ENCODE results near the gene FPGT.
"Not testable (repeated sequence)": the region's sequence is repeated elsewhere in the genome, so short reads cannot be mapped to it uniquely, and the experiment has no call there.

The FPGT gene

DNA sequence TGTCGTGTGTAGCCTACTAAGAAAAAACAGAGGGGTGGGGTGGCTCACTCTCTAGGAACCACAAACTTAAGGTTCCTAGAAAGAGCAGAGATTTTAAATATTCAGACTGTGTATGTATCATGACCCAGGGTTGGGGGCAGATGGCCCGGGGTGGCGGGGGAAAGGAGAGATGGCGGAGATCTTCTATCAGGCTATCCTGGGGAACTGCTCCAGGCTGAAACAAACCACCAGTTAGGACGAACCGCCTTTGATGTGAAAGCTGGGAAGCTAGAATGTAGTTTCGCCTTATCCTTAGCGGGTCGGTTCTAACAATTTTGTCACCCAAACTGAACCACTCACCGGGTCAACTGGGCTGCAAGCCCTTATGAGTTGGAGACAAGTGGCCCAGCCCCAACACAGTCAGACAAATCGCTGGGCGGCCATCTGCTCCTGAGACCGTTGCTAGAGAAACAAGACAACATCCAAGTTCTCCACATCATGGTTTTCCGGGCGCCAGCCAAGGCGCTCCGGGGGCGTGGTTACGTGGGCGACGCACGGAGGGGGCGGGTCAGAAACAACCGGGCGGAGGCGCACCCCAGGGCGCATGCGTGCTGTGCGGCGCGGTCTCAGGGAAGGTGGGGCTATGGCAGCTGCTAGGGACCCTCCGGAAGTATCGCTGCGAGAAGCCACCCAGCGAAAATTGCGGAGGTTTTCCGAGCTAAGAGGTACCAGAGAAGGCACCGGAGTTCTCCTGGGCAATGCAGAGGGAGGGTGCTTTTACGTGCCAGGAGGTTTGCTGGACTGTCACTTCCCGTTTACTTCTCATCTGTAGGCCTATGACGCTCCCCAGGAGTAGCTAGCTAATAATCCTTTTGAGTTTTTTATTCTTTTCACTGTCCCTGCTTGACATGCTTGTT is at the start of gene FPGT, which contains the start of gene LRRIQ3:
FPGT (plus strand) TSS at position 586 of the 896 bp plus-strand sequence; CDS start at position 623, 37 bp downstream.
LRRIQ3 (minus strand) TSS at position 520 of the 896 bp plus-strand sequence. CDS start 14,492 bp downstream, outside the sequence.
- in situ Hi-C loops (cut with MboI; ENCODE audit: low pct_unique_long_range_greater_than_20kb, low sequenced_read_pairs): no loop called here

DNA sequence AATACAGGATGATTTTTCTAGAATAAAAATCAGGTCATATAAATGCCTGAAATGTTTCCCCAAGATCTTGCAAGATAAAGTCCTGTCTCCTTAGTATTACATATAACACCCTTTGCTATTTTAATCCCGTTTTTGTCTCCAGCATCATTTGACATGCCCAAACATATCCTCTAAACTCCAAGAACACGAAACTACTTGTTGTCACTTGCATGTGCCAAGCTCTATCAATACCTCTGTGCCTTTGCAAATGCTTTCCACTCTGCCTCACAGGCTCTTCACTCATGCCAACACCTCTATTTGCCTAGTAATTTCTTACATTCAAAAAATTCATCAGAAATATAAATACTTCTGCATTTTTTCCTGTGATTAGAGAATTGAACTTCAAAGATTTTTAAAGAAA is 38.0 kb upstream of the FPGT start:
- no peak for DNase-seq
- in situ Hi-C loops (cut with MboI; ENCODE audit: low pct_unique_long_range_greater_than_20kb, low sequenced_read_pairs): no loop called here

More for the DNA sequence above, at the start of gene FPGT, which contains the start of gene LRRIQ3:
- peak; percentile 98 for DNase-seq

DNA sequence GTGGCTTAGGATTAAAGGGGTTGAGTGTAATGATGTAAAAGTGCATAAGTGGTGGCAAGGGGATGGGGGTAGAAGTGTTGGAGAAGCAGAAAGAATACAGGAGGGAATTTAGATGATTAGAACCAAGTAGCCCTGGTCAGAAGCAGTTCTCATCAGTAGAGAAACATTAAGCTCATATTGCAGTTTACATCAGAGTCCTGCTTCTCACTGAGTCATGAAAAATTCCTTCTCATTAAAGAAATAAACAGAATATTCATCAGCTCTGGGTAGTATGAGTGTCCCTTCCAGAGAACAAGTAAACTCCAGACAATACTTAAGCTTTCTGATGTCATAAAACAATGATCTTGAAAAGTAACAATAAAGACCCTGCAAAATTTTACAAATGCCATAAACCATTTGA is 36.5 kb upstream of the FPGT start:
- no peak for DNase-seq
- in situ Hi-C loops (cut with MboI; ENCODE audit: low pct_unique_long_range_greater_than_20kb, low sequenced_read_pairs): no loop called here

DNA sequence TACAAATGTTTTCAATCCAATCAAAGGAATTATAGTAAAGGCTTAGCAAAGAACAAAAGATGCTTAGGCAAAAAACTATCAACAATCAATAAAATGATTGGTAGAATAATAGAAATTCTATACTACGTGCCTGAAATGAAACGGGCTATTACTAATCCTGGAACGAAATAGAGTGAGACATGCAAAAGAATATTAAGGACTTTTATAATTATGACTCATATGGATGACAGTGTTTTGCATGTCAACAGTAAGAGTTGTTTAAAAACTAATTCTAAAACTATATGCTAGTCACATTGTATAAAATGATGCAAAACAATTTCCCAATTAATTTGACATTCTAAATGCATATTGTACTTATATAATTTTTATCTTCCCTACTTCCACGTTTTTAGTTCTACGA is 35.7 kb upstream of the FPGT start:
- no peak for DNase-seq
- in situ Hi-C loops (cut with MboI; ENCODE audit: low pct_unique_long_range_greater_than_20kb, low sequenced_read_pairs): no loop called here

DNA sequence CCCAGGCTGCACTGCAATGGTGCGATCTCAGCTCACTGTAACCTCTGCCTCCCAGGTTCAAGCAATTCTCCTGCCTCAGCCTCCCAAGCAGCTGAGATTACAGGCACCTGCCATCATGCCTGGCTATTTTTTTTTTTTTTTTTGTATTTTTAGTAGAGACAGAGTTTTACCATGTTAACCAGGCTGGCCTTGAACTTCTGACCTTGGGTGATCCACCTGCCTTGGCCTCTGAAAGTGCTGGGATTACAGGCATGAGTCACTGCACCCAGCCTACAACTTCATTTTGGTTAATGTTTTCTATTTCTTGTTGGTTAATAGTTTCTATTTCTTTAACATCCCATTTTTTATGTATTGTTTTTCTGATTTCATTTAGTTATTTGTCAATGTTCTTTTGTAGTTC is 23.6 kb upstream of the FPGT start:
- DNase-seq; in situ Hi-C loops (cut with MboI; ENCODE audit: low pct_unique_long_range_greater_than_20kb, low sequenced_read_pairs): not testable (repeated sequence)

DNA sequence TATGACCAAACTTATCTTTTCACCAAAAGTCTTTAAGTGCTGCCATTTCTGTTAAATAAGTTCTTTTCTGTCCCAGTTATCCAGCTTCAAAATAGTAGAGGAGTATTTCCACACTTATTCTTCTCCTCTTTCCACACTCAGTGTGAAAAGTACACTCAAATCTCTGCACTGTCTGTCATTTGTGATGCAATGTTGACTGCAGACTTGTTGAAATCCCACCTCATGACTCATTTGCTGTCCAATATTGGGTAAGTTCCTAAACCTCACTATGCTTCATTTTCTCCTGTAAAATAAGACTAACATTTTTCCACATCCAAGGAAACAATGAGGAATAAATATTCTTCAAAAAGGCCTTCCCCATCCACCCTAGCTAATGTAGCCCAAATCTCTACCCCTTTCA is 17.6 kb upstream of the FPGT start:
- DNase-seq: no peak
- in situ Hi-C loops (cut with MboI; ENCODE audit: low pct_unique_long_range_greater_than_20kb, low sequenced_read_pairs): no loop called here

DNA sequence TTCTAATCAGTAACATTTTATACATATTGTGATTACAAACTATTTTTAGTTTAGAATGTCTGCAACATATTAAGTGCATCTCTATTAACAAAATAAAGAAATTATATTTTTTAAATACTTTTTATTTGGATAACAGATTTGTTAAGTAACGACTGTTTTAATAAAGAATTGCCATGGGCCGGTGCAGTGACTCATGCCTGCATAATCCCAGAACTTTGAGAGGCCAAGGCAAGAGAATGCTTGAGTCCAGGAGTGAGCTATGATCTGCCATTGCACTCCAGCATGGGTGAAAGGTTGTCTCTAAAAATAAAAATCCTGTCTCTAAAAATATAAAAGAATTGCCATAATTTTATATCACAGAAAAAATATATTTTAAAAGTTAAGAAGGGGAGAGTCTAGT is 4.1 kb upstream of the FPGT start:
- in situ Hi-C loops (cut with MboI; ENCODE audit: low pct_unique_long_range_greater_than_20kb, low sequenced_read_pairs): no loop called here
- no peak for DNase-seq

DNA sequence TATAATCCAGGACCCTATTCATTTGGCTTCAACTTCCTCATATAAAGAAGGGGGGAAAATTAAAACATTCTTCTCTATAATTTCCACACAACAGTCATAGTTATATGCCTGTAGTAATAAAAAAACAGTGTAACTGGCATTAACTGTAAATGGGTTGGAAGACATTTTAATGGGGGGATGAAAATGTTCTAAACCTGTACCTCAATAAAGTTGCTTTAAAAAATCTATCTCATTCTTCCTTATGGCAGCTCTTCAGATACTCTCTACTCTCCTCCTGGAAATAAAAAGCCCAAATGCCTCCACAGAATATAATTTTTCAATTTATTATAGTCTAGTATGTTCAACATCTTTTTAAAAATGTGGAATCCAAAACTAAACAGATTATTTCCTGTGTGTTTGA is 2.7 kb upstream of the FPGT start:
- in situ Hi-C loops (cut with MboI; ENCODE audit: low pct_unique_long_range_greater_than_20kb, low sequenced_read_pairs): no loop called here
- no peak for DNase-seq

DNA sequence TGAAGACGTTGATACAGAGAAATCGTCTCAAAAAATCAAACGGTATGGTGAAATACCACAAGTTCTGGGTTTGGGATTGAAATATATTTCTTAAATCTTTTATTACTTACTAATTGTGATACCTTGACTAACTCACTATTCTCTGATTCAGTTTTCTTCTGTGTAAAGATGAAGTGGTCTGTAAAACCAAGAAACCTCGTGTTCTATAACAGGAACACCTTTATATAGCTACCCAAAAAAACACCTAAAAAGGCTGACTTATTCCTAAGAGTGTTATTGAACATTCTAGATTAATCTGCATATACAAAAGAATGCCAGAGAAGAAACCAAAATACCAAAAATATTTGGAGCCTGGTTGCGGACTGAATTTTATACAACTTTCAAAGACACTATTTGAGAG is 787 bp upstream of the FPGT start:
- in situ Hi-C loops (cut with MboI; ENCODE audit: low pct_unique_long_range_greater_than_20kb, low sequenced_read_pairs): no loop called here
- no peak for DNase-seq

DNA sequence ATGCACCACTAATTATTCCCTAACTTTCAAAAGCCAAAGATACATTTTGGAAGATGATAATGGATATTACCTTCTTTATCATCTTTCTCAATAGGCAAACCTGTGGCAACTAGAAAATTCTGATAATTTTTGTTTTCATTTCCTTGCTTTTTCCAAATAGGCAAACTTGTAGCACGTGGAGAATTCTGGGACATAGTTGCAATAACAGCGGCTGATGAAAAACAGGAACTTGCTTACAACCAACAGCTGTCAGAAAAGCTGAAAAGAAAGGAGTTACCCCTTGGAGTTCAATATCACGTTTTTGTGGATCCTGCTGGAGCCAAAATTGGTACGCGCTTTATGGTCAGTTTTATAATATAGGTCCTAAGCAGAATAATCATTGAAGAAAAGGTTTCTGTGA is 1.5 kb downstream of the FPGT start:
- in situ Hi-C loops (cut with MboI; ENCODE audit: low pct_unique_long_range_greater_than_20kb, low sequenced_read_pairs): no loop called here
- DNase-seq: peak; percentile 58

DNA sequence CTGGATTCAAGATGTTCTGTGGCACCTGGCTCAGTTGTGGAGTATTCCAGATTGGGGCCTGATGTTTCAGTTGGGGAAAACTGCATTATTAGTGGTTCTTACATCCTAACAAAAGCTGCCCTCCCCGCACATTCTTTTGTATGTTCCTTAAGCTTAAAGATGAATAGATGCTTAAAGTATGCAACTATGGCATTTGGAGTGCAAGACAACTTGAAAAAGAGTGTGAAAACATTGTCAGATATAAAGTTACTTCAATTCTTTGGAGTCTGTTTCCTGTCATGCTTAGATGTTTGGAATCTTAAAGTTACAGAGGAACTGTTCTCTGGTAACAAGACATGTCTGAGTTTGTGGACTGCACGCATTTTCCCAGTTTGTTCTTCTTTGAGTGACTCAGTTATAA is 7.2 kb downstream of the FPGT start:
- DNase-seq: no peak
- in situ Hi-C loops (cut with MboI; ENCODE audit: low pct_unique_long_range_greater_than_20kb, low sequenced_read_pairs): no loop called here

DNA sequence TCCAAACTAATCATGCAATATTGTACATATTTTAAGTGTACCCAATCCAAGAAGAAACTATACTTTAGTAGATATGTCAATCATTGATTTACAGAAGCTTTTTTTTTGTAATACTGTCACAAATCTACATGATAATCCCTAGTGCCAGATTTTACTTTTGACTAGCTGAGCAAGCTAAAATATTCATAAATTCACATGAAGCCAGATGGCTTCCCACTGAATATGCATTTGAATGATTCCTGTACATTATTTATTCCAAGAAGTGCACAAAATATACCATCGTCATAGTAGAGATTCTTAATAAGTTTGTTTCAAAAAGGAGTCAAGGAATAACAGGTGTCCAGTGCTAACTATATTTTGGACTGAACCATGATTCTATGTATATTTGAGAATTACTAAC is 17.2 kb downstream of the FPGT start:
- DNase-seq: no peak
- in situ Hi-C loops (cut with MboI; ENCODE audit: low pct_unique_long_range_greater_than_20kb, low sequenced_read_pairs): no loop called here

DNA sequence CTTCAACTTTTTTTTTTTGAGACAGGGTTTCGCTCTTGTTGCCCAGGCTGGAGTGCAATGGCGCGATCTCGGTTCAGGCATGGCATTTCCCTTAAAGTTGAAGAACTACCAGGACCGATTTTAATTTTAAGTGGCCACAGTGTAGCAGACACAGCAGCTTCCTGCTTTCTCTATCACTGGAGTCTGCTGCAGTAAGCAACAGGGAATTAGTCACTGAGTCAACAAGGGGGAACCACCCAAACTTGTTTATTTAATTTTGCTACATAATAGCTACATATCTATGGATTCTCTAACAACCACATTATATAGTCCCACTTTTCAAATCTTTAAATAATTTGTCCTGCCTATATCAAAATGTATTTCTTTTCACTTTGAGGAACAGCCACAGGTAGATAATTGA is 24.7 kb downstream of the FPGT start:
- in situ Hi-C loops (cut with MboI; ENCODE audit: low pct_unique_long_range_greater_than_20kb, low sequenced_read_pairs): no loop called here
- DNase-seq: no peak

DNA sequence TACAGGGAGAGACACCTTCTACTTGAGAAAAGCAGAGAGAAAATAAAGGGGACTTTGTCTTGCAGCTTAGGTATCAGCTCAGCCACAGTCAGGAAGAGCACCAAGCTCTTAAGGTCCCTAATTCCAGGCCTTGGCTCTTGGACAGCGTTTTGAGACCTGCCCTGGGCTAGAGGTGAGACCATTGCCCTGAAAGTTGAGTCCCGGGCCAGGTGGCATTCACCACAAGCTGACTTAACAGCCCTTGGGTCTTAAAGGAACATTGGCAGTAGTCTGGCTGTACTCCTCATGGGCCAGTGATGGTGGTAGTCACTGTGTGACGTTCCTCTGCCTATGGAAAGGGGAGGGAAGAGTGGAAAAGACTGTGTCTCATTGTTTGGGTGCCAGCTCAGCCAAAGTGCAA is 25.4 kb downstream of the FPGT start:
- in situ Hi-C loops (cut with MboI; ENCODE audit: low pct_unique_long_range_greater_than_20kb, low sequenced_read_pairs): no loop called here
- DNase-seq: no peak

DNA sequence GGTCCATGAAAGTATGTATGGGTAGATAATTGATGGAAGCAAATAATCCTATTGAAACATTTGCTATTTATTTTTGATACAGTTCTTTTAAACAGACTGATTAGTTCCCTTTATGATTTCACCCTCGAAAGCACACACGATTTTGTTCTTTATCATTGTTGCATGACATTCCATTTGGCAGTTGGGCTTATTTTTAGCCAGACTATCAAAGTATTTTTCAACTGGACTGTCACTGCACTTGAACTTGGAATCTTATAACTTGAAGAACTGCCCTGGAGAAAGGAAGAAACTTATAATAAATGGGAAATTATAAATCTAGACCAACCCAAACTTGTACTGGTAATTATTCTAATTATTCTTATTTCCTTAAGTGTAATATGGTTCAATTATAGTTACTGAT is 37.1 kb downstream of the FPGT start, which contains the start of gene TNNI3K:
TNNI3K (plus strand) TSS at position 235 of the 400 bp plus-strand sequence; CDS start at position 300, 65 bp downstream.
- in situ Hi-C loops (cut with MboI; ENCODE audit: low pct_unique_long_range_greater_than_20kb, low sequenced_read_pairs): no loop called here
- DNase-seq: no peak

DNA sequence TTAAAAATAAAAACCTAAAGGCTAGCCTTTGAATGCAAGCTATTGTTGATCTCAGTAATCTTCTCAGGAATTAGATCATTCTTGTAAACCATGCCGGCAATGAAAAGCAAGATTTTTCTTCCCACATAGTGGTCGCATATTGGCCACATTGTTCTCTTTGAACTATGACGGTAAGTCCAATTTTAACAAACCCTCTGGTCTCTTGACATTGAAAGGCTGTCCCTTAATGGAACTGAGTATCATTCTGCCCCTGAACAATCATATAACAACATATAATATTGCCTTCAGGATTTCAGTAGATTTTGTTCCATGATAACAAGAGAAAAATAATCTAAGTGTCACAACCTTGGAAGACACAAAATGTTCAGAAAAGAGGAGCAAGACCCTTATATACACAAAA is 38.4 kb downstream of the FPGT start:
- no peak for DNase-seq
- in situ Hi-C loops (cut with MboI; ENCODE audit: low pct_unique_long_range_greater_than_20kb, low sequenced_read_pairs): no loop called here

DNA sequence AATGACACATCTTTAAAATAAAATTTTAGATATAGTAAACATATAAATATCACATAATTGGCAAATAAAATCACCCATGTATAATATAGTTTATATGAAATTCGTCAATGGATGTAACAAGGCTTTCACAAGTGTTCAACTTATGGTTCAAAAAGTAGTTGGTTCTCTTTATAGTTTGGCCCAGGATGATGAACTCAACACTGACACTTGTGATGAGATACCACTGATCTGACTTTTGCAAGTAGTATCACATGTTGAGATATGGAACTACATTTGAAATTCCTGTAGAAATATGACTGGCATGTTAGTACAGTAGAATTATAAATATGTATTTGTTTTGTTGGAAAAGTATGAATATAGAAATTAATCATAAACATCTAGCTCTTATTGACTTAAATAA is 39.0 kb downstream of the FPGT start:
- in situ Hi-C loops (cut with MboI; ENCODE audit: low pct_unique_long_range_greater_than_20kb, low sequenced_read_pairs): no loop called here

DNA sequence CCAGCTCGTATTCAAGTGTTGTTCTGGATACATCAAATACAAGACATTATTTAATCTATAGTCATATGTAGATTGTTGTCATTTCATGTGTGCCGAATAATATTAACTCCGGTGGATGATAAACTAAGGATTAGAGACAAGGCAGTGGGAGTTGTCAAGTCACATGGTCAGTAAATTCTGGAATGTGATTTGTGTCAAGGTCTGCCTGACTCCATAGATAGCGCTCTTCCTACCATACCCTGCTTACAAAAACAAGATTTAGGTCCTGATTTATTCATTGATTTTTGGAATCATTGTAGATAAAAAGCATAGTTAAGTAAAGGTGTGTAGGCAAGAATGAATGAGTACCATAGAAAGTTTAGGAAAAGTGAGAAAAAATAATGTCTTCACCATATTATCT is 39.7 kb downstream of the FPGT start:
- in situ Hi-C loops (cut with MboI; ENCODE audit: low pct_unique_long_range_greater_than_20kb, low sequenced_read_pairs): no loop called here
- no peak for DNase-seq

More for the DNA sequence above, 39.0 kb downstream of the FPGT start:
- no peak for DNase-seq

DNA sequence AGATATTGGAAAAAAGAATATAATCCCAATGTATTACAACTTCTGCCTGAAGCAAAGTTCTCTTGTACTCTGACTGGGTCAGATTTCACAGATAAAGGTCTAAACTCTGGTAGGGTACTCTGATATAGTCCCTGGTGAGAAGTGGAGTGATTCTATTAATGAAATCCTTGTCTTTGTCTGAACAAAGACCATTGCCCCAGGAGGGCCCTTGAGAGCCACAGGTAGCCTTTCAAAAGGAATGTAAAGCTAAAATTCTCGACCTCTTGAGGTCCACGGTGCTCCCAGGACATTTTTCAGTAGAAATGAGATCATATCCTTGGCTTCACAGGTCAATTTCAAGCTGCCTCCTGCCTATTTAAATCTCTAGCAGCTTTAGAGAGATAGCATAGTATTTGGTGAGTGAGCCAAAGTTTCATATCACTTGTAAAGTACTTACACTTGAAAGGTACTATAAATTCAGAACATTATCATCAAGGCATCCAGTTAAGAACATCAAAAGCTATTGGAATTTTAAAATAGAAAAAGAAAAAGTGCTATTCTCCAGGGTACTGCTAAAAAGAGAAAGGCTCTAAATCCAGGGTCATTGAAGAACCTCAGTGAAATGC is 47.2 kb downstream of the FPGT start:
- in situ Hi-C loops (cut with MboI; ENCODE audit: low pct_unique_long_range_greater_than_20kb, low sequenced_read_pairs): no loop called here
- DNase-seq: no peak

DNA sequence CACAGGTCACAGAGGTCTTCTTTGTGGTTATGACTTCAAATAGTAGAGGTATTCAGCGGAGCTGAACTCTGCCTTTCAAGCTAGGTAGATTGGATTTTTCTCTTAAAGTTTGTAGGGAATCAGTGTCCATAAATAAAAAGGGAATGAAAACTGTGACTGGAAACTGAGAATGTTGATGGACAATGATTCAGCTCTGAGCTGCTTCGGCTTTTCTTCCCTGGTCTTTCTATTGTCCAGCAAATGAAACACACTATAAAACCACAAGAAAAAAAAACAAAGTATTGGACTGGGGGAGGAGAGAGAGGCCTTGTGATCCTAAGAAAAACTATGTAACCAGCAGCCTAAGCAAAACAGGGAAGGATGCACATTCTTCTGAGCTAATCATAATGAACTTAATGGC is 48.3 kb downstream of the FPGT start:
- DNase-seq: no peak
- in situ Hi-C loops (cut with MboI; ENCODE audit: low pct_unique_long_range_greater_than_20kb, low sequenced_read_pairs): no loop called here

Measured in KBM-7 (cell line).